HG02938 (cell line): ENCODE results near the gene ZNF883.

Experiments used
- ATAC-seq: cut with Tn5 transposase; IDR thresholded peaks from one replicate; pipeline ENCODE4 v1.9.1; 2021; ENCODE audit warnings: mild to moderate bottlenecking, moderate library complexity; ENCODE audit not compliant: unreplicated experiment

The ZNF883 gene

GRCh38 chr9:112921549-112921948, 90.4 kb downstream of the ZNF883 start:
- no peak for ATAC-seq

GRCh38 chr9:112917987-112918362, 94.0 kb downstream of the ZNF883 start:
- no peak for ATAC-seq

- ATAC-seq, result no peak
Measured at GRCh38 chr9:112917047-112917986, 94.7 kb downstream of the ZNF883 start.

GRCh38 chr9:112914524-112914923, 97.5 kb downstream of the ZNF883 start:
- no peak for ATAC-seq

GRCh38 chr9:112913326-112913725, 98.7 kb downstream of the ZNF883 start:
- ATAC-seq, result no peak

- ATAC-seq, result no peak
Measured at GRCh38 chr9:112912636-112913035, 99.4 kb downstream of the ZNF883 start.

- no peak for ATAC-seq
Measured at GRCh38 chr9:112911736-112912135, 100.3 kb downstream of the ZNF883 start.
